Thyroid gland (tissue), 4 donors: ENCODE results near the gene BRD3.
"Not testable (repeated sequence)": the region's sequence is repeated elsewhere in the genome, so short reads cannot be mapped to it uniquely, and the experiment has no call there.

Source experiments
- POLR2A ChIP-seq, 2 donors: fragments of 450-650 bp; IDR thresholded peaks; one replicate each; pipeline ENCODE4 v1.6.1; 2017; ENCODE audit warnings: antibody characterized with exemption in 2 of 2, mild to moderate bottlenecking in 2 of 2, moderate library complexity in 1 of 2
- TF ChIP-seq, protein P1 (sequence below), 6 experiments: fragments of 200-600 bp in 3 of 6; fragments of 450-650 bp in 3 of 6; sonication (generic) in 3 of 6; IDR thresholded peaks; one replicate each; pipeline ENCODE4 v1.5.1; 2016 to 2019; ENCODE audit warnings: antibody characterized with exemption in 6 of 6, mild to moderate bottlenecking in 2 of 6, inconsistent platforms in 1 of 6, moderate library complexity in 1 of 6

DNA sequence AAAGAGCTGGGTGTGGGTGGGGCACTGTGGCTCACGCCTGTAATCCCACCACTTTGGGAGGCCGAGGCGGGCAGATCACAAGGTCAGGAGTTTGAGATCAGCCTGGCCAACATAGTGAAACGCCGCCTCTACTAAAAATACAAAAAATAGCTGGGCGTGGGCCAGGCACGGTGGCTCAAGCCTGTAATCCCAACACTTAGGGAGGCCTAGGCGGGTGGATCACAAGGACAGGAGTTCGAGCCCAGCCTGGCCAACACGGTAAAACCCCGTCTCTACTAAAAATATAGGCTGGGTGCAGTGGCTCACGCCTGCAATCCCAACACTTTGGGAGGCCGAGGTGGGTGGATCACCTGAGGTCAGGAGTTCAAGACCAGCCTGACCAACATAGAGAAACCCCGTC, 79.1 kb downstream of the BRD3 start:
- TF ChIP-seq, protein P1, sequence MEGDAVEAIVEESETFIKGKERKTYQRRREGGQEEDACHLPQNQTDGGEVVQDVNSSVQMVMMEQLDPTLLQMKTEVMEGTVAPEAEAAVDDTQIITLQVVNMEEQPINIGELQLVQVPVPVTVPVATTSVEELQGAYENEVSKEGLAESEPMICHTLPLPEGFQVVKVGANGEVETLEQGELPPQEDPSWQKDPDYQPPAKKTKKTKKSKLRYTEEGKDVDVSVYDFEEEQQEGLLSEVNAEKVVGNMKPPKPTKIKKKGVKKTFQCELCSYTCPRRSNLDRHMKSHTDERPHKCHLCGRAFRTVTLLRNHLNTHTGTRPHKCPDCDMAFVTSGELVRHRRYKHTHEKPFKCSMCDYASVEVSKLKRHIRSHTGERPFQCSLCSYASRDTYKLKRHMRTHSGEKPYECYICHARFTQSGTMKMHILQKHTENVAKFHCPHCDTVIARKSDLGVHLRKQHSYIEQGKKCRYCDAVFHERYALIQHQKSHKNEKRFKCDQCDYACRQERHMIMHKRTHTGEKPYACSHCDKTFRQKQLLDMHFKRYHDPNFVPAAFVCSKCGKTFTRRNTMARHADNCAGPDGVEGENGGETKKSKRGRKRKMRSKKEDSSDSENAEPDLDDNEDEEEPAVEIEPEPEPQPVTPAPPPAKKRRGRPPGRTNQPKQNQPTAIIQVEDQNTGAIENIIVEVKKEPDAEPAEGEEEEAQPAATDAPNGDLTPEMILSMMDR (IDR thresholded peaks at IDR 0.05), result not testable (repeated sequence)
- not testable (repeated sequence) for TF ChIP-seq POLR2A (IDR thresholded peaks at IDR 0.05)
